GM19467 (cell line): ENCODE measurements around the gene SNX10.

Source experiments
- ATAC-seq: cut with Tn5 transposase; IDR thresholded peaks from one replicate; pipeline ENCODE4 v1.9.1; 2021; ENCODE audit warnings: mild to moderate bottlenecking, moderate library complexity; ENCODE audit not compliant: unreplicated experiment

The SNX10 gene

DNA sequence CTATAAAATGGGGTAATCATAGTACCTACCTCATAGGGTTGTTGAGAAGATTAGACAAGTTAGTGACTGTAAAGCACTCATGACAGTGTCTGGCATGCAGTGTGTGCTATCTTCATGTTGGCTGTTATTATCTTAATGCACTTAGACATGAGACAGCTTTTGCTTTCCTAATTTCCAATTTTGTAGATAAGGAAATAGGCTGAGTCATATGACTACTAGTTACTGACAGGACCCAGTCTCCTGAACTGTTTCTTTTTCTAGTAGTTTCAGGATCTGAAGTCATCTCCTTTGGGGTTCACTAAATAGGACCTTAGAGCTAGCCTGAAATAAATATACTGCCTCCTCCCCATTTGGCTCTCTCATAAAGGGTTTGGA is 74.2 kb downstream of the SNX10 start:
- no peak for ATAC-seq

DNA sequence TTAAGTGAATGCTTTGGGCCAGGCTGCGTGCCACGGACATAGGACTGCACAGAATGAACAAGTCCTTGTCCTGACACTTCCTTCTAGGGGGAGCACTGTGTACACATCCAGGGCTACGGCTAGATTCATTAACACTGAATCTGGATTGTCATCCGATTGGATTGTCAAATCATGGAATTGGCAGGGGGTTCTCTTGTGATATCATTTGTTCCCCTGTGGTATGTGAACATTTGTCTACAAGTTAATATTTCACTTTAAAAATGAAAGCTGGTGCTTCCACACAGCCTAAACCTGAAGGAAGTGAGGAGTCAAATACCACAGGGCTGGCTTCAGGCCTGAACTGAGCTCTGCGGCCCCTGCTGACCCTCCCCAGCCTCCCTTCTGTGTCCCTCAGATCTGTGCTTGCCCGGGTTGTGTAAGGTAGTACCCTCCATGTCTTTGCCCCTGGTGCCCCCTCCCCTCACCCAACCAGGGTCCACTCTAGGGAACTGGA is 75.6 kb downstream of the SNX10 start:
- no peak for ATAC-seq

DNA sequence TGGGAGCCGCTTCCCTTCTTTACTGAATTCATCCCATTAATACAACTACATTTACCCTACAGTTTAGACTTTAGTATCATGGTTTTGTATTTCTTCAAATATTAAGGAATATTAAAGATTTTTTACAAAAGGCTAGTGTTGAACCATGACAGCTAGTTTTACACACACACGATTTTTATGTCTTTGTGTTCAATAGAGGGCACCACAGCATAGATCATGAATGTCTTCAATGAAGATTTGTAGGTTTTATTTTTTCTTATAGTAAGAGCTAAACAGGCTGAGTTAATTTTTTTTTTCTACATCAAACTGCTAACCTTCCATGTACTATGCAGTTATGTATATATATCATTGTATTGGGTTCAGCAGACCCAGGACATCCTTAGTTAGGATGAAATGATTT is 76.9 kb downstream of the SNX10 start:
- no peak for ATAC-seq

GRCh38 chr7:26369593-26369992 is 77.9 kb downstream of the SNX10 start:
- no peak for ATAC-seq

GRCh38 chr7:26370011-26370410 is 78.3 kb downstream of the SNX10 start:
- no peak for ATAC-seq

DNA sequence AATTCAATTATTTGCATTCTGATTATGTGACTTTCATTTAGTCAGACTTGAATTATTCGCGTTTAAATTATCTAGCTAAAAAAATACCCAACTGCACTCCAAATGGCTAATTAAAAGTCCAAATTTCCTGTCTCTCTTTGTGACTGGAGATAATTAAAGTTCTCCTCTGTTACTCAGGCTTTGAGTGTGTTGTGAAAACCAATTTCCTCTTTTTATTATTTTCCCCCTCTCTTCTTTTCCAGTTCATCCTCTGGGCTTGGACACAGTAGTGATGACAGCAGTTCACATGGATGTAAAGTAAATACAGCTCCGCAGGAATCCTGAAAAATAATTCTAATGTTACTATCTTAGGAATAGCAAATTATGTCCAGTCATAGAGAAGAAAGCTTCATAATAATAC is 80.6 kb downstream of the SNX10 start:
- ATAC-seq = no peak

GRCh38 chr7:26372704-26373103 is 81.0 kb downstream of the SNX10 start:
- no peak for ATAC-seq

GRCh38 chr7:26374647-26375373 is 83.1 kb downstream of the SNX10 start:
- ATAC-seq = no peak

- peak; percentile 14 for ATAC-seq
Measured at GRCh38 chr7:26375726-26376174, 84.1 kb downstream of the SNX10 start.

- ATAC-seq = peak; percentile 33
Measured at GRCh38 chr7:26376175-26376917, 84.7 kb downstream of the SNX10 start.

DNA sequence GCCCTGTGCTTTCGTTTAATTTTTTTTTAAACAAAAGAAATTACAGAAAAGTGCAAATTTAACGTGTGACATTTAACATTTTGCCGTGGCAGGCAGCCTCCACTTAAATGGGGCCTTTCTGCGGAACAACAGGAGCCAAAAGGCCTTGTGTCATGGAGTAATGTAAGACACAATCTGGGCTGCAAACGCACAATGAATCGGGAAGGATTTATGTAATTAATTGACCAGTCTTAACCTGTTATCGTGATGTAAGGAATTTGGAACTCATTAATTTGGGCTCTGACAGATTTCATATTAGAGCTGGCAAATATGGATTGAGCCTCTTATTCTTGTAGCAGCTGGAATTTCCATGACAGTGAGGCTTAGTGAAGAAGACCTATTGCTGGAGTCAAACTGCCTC is 86.4 kb downstream of the SNX10 start:
- ATAC-seq = no peak

GRCh38 chr7:26379711-26380110 is 88.0 kb downstream of the SNX10 start:
- ATAC-seq = no peak

- ATAC-seq = no peak
Measured at GRCh38 chr7:26381476-26382353, 90.1 kb downstream of the SNX10 start.

DNA sequence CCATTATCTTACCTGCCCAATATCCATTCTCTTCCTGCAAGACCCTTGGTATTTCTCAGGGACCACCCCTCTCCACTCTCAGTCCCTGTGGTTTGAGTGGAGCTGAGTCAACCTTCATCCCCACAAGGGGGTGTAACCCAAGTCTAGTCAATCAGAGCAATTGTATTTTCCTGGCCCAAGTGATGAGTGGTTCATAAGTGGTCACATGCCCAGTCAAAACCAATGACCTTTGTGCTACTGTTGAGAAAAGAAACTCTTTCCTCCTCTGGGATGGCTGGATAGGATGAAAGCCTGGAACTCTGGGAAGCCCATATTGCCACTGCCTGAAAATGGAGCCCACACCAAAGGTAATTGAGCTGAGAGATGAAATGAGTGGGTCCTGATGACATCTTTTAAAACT is 93.6 kb downstream of the SNX10 start:
- no peak for ATAC-seq

- ATAC-seq = no peak
Measured at GRCh38 chr7:26387731-26388130, 96.1 kb downstream of the SNX10 start.

- ATAC-seq = no peak
Measured at GRCh38 chr7:26388256-26388655, 96.6 kb downstream of the SNX10 start.

DNA sequence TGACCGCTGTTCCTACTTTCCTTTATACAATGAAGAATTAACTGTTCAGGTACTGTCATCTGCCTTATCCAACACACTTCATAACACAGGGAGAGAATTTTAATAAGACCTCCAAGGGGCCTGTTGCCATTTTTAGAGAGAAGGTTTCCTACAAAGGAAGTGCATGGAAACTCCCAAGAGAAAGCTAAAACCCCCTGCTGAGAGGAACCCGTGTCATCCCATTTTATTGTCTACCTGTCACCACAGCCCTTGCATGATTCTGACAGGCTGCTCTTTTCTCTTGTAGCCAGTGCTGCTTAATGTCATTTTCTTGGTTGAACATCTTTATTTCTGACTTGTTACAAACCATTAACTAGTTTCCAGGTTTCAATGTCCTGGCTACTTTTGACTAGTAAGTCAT is 98.4 kb downstream of the SNX10 start:
- no peak for ATAC-seq

DNA sequence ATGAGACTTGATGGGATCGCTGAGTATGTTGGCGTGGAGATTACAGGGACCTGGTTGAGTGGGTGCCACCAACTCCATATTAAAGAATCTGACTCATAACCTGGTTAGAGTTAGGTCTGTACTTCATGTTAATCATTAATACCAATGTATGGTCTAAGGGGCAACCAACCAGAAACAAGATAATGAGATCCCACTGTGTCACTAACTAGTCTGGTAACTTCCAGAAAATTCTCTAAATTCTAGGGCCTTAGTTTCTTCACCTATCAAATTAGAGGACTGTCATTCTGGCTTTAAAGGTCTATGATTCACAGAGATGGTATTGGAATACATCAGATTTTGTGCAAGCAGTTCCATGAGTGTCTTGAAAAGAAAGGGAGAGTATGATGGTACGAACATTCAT is 102.2 kb downstream of the SNX10 start:
- no peak for ATAC-seq

DNA sequence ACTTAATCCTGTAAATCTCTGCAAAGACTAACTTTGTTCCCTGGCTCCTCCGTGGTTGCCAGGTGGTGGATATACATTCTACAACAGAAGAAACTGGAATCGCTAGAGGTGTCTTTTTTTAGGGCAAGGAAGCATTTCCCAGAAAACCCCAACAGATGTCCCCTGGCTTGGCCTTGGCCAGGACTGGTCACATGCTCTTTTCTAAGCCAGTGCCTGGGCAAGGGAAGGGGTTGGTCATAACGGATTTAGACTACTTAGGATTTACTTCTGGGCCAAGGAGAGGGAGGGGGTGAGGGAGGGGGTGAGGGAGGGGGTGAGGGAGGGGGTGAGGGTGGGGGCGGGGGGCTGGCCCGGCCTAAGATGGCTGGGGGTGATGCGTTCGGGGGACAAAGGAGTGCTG is 105.7 kb downstream of the SNX10 start:
- no peak for ATAC-seq

DNA sequence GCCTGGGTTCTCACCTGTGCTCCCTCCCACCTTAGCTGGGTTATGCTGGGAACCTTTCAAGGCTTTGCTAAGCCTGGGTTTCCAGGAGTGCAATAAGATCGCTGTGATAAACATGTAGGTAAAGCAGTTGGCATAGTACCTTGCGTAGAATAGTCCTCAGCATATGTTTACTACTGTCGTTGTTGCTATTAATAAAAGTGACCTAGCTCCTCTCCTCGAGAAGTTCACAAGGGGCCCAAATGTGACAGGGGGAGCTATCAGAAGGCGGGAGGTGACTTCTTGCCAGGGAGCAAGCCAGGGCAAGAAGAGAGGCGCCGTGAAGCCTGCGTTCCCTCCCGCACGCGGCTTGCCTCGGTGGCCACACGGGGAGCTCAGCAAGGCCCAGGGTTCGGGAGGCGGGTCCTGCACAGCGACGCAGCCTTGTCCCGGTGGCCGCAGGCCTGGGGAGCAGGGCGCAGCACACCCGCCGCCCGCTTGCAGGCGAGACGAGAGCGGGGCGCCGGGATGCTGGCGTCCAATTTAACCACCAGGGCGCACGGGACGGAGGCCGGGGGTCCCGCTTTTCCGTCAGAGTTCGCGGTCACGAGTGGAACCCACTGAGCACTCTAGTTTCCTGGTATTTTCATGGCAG is 106.2 kb downstream of the SNX10 start:
- peak; percentile 20 for ATAC-seq

GRCh38 chr7:26398427-26398755 is 106.7 kb downstream of the SNX10 start:
- ATAC-seq = peak; percentile 51
